Naive B cell (primary cell): ENCODE data around the gene MEIS2. TPM values are rescaled to one million over a fixed set of nuclear protein-coding genes. Genes with fewer than 3 reads are reported as not detected.

ENCODE experiments used
- ATAC-seq, 2 donors: fragments of 150-1000 bp; cut with Tn5 transposase; 2 replicates each; pipeline ENCODE4 v1.10.0; 2021; ENCODE audit warnings: low read depth in 2 of 2, mild to moderate bottlenecking in 2 of 2, moderate library complexity in 2 of 2
- DNase-seq: peaks from one replicate; pipeline ENCODE4 v3.0.0; 2022
- H3K27ac Mint-ChIP-seq, 6 donors: one replicate each; pipeline ENCODE4 v1.8.0; 2020 to 2022; ENCODE audit warnings: mild to moderate bottlenecking in 6 of 6, mixed read lengths in 6 of 6, moderate library complexity in 5 of 6, inconsistent platforms in 2 of 6
- H3K27me3 Mint-ChIP-seq, 3 donors: one replicate each; pipeline ENCODE4 v1.8.0; 2021 to 2022; ENCODE audit warnings: mixed read lengths in 3 of 3, mild to moderate bottlenecking in 1 of 3
- H3K36me3 Mint-ChIP-seq, 2 donors: one replicate each; pipeline ENCODE4 v1.8.0; 2020 to 2022; ENCODE audit warnings: mixed read lengths in 2 of 2, inconsistent platforms in 1 of 2, mild to moderate bottlenecking in 1 of 2
- H3K4me1 Mint-ChIP-seq, 3 donors: one replicate each; pipeline ENCODE4 v1.8.0; 2020 to 2022; ENCODE audit warnings: mixed read lengths in 3 of 3, inconsistent platforms in 1 of 3, mild to moderate bottlenecking in 1 of 3, moderate library complexity in 1 of 3
- H3K4me3 Mint-ChIP-seq, 8 donors: one replicate each; pipeline ENCODE4 v1.8.0; 2020 to 2022; ENCODE audit warnings: mild to moderate bottlenecking in 8 of 8, mixed read lengths in 8 of 8, moderate library complexity in 8 of 8, inconsistent platforms in 2 of 8
- H3K9me3 Mint-ChIP-seq, 7 donors: one replicate each; pipeline ENCODE4 v1.8.0; 2020 to 2022; ENCODE audit warnings: mixed read lengths in 7 of 7, mild to moderate bottlenecking in 5 of 7, inconsistent platforms in 2 of 7, moderate library complexity in 1 of 7
- polyA plus RNA-seq, 6 donors: library from polyadenylated mRNA; unstranded; fragments of 300-500 nt; fragmentation: Illumina TruSeq; gene quantifications; one replicate each; pipeline ENCODE4 v1.2.3, GENCODE V29; 2021; ENCODE audit warnings: low read depth in 6 of 6

Gene MEIS2
- polyA plus RNA-seq, 6 donors from 2014 or later, result not detected

- no peaks in the 10 kb centered on the region for H3K9me3 Mint-ChIP-seq
- peaks cover 13 to 21% (median 14%) of the 10 kb centered on the region in 3 donors for H3K27me3 Mint-ChIP-seq
- no peak overlapping the region for H3K4me3 Mint-ChIP-seq
- ATAC-seq (no peak), DNase-seq (no peak)
- no peaks in the 10 kb centered on the region for H3K36me3 Mint-ChIP-seq
- no peak overlapping the region for H3K27ac Mint-ChIP-seq
- H3K4me1 Mint-ChIP-seq, result no peaks in the 10 kb centered on the region
These were observed 202.5 kb downstream of the MEIS2 start for GRCh38 chr15:36897834-36898233.

GRCh38 chr15:36896949-36897348 lies 203.4 kb downstream of the MEIS2 start:
- H3K27ac Mint-ChIP-seq, result no peak overlapping the region
- DNase-seq (no peak), ATAC-seq (no peak)
- H3K9me3 Mint-ChIP-seq, result no peaks in the 10 kb centered on the region
- no peaks in the 10 kb centered on the region for H3K4me1 Mint-ChIP-seq
- no peaks in the 10 kb centered on the region for H3K36me3 Mint-ChIP-seq
- H3K4me3 Mint-ChIP-seq, result no peak overlapping the region
- H3K27me3 Mint-ChIP-seq, result peaks cover 15 to 21% (median 16%) of the 10 kb centered on the region in 3 donors

GRCh38 chr15:36894075-36894474 lies 206.3 kb downstream of the MEIS2 start:
- DNase-seq (no peak), ATAC-seq (no peak)
- Mint-ChIP-seq H3K27ac (no peak overlapping the region), H3K36me3 (no peaks in the 10 kb centered on the region), H3K9me3 (peaks cover 0 to 7% (median 0%) of the 10 kb centered on the region in 7 donors), H3K27me3 (peaks cover 24 to 37% (median 33%) of the 10 kb centered on the region in 3 donors), H3K4me3 (no peak overlapping the region), H3K4me1 (no peaks in the 10 kb centered on the region)

GRCh38 chr15:36893276-36893675 lies 207.1 kb downstream of the MEIS2 start:
- Mint-ChIP-seq H3K4me3 (no peak overlapping the region), H3K27ac (no peak overlapping the region), H3K4me1 (no peaks in the 10 kb centered on the region), H3K36me3 (no peaks in the 10 kb centered on the region), H3K9me3 (peaks cover 0 to 7% (median 0%) of the 10 kb centered on the region in 7 donors), H3K27me3 (peaks cover 27 to 40% (median 35%) of the 10 kb centered on the region in 3 donors)
- ATAC-seq (no peak), DNase-seq (no peak)

GRCh38 chr15:36888011-36888992 lies 212.0 kb downstream of the MEIS2 start:
- H3K4me3 Mint-ChIP-seq, result no peak overlapping the region
- peaks cover 0 to 8% of the 10 kb centered on the region in 2 donors for H3K36me3 Mint-ChIP-seq
- no peak overlapping the region for H3K27ac Mint-ChIP-seq
- H3K27me3 Mint-ChIP-seq, result peaks cover 67 to 77% (median 69%) of the 10 kb centered on the region in 3 donors
- no peak for DNase-seq
- peaks cover 4 to 10% (median 6%) of the 10 kb centered on the region in 3 donors for H3K4me1 Mint-ChIP-seq
- H3K9me3 Mint-ChIP-seq, result peaks cover 0 to 46% (median 6%) of the 10 kb centered on the region in 7 donors
- ATAC-seq, result no peak

GRCh38 chr15:36887214-36887961 lies 213.0 kb downstream of the MEIS2 start:
- Mint-ChIP-seq H3K27ac (peak overlapping the region in 1 of 6 donors; percentile 63), H3K9me3 (peaks cover 0 to 46% (median 6%) of the 10 kb centered on the region in 7 donors)
- no peak for ATAC-seq

GRCh38 chr15:36886701-36887100 lies 213.6 kb downstream of the MEIS2 start:
- Mint-ChIP-seq H3K27ac (no peak overlapping the region), H3K36me3 (peaks cover 0 to 8% of the 10 kb centered on the region in 2 donors), H3K4me3 (no peak overlapping the region), H3K27me3 (peaks cover 75 to 87% (median 85%) of the 10 kb centered on the region in 3 donors), H3K4me1 (peaks cover 4 to 10% (median 6%) of the 10 kb centered on the region in 3 donors), H3K9me3 (peaks cover 0 to 44% (median 6%) of the 10 kb centered on the region in 7 donors)
- DNase-seq, result no peak
- ATAC-seq, result no peak

More at GRCh38 chr15:36887214-36887961, 213.0 kb downstream of the MEIS2 start:
- DNase-seq, result no peak
- Mint-ChIP-seq H3K36me3 (peaks cover 0 to 8% of the 10 kb centered on the region in 2 donors), H3K4me3 (peak overlapping the region in 1 of 8 donors; percentile 12), H3K27me3 (peaks cover 74 to 86% (median 78%) of the 10 kb centered on the region in 3 donors), H3K4me1 (peaks cover 4 to 10% (median 6%) of the 10 kb centered on the region in 3 donors)

GRCh38 chr15:36886191-36886590 lies 214.2 kb downstream of the MEIS2 start:
- Mint-ChIP-seq H3K4me3 (peak overlapping the region in 1 of 8 donors; percentile 12), H3K27me3 (peaks cover 75 to 90% (median 86%) of the 10 kb centered on the region in 3 donors), H3K36me3 (peaks cover 0 to 8% of the 10 kb centered on the region in 2 donors), H3K27ac (no peak overlapping the region), H3K9me3 (peaks cover 0 to 40% (median 6%) of the 10 kb centered on the region in 7 donors), H3K4me1 (peaks cover 4 to 10% (median 6%) of the 10 kb centered on the region in 3 donors)
- ATAC-seq (no peak), DNase-seq (no peak)

GRCh38 chr15:36885771-36886170 lies 214.6 kb downstream of the MEIS2 start:
- peaks cover 4 to 10% (median 6%) of the 10 kb centered on the region in 3 donors for H3K4me1 Mint-ChIP-seq
- H3K36me3 Mint-ChIP-seq, result peaks cover 0 to 8% of the 10 kb centered on the region in 2 donors
- DNase-seq (no peak), ATAC-seq (no peak)
- peak overlapping the region in 1 of 8 donors; percentile 12 for H3K4me3 Mint-ChIP-seq
- no peak overlapping the region for H3K27ac Mint-ChIP-seq
- H3K27me3 Mint-ChIP-seq, result peaks cover 79 to 95% (median 87%) of the 10 kb centered on the region in 3 donors
- peaks cover 0 to 44% (median 6%) of the 10 kb centered on the region in 7 donors for H3K9me3 Mint-ChIP-seq

- H3K4me3 Mint-ChIP-seq, result peak overlapping the region in 1 of 8 donors; percentile 7
- H3K36me3 Mint-ChIP-seq, result peaks cover 0 to 8% of the 10 kb centered on the region in 2 donors
- H3K4me1 Mint-ChIP-seq, result peaks cover 4 to 10% (median 6%) of the 10 kb centered on the region in 3 donors
- DNase-seq (no peak), ATAC-seq (no peak)
- H3K27ac Mint-ChIP-seq, result peak overlapping the region in 1 of 6 donors; percentile 7
- H3K27me3 Mint-ChIP-seq, result peaks cover 83 to 96% (median 85%) of the 10 kb centered on the region in 3 donors
- H3K9me3 Mint-ChIP-seq, result peaks cover 0 to 44% (median 6%) of the 10 kb centered on the region in 7 donors
These were observed 215.3 kb downstream of the MEIS2 start for GRCh38 chr15:36884936-36885635.

- ATAC-seq (no peak), DNase-seq (no peak)
- no peak overlapping the region for H3K4me3 Mint-ChIP-seq
- no peak overlapping the region for H3K27ac Mint-ChIP-seq
- H3K4me1 Mint-ChIP-seq, result peaks cover 4 to 10% (median 8%) of the 10 kb centered on the region in 3 donors
- H3K36me3 Mint-ChIP-seq, result peaks cover 0 to 8% of the 10 kb centered on the region in 2 donors
- peaks cover 82 to 96% (median 91%) of the 10 kb centered on the region in 3 donors for H3K27me3 Mint-ChIP-seq
- peaks cover 0 to 44% (median 8%) of the 10 kb centered on the region in 7 donors for H3K9me3 Mint-ChIP-seq
These were observed 215.9 kb downstream of the MEIS2 start for GRCh38 chr15:36884518-36884875.

- Mint-ChIP-seq H3K27me3 (peaks cover 82 to 96% (median 95%) of the 10 kb centered on the region in 3 donors), H3K4me3 (peak overlapping the region in 3 of 8 donors; percentile 42 to 69 (median 51)), H3K27ac (no peak overlapping the region), H3K9me3 (peaks cover under 1 to 44% (median 8%) of the 10 kb centered on the region in 7 donors), H3K36me3 (peaks cover 0 to 8% of the 10 kb centered on the region in 2 donors), H3K4me1 (peaks cover 4 to 13% (median 10%) of the 10 kb centered on the region in 3 donors)
- ATAC-seq (no peak), DNase-seq (no peak)
These were observed 216.4 kb downstream of the MEIS2 start for GRCh38 chr15:36883713-36884517.
